CMK (cell line): ENCODE measurements around the gene GFER.
"Not testable (repeated sequence)": the region's sequence is repeated elsewhere in the genome, so short reads cannot be mapped to it uniquely, and the experiment has no call there.

ENCODE experiments used
- DNase-seq: peaks from one replicate; pipeline ENCODE4 v3.0.0-alpha.2; 2010; ENCODE audit warnings: low read depth

Gene GFER

GRCh38 chr16:2005646-2006045 lies 21.7 kb downstream of the GFER start:
- DNase-seq = no peak

DNA sequence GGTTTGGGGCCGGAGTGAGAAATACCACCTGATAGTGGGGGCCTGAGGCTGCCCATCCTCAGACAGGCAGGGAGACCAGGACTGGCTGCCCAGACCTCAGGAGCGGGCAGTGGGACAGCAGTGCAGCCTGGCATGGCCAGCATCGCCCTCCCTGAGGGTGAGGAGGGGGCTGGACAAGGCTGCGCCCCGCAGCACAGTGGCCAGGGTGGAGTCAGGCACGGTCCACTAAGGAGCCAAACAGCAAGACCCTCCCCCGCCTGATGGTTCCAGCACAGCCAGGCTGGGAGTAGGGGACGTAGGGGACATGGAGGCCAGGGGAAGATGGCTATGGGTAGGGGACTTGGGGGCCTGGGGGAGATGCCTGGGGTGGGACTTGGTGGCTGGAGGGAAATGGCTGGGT lies 22.3 kb downstream of the GFER start:
- DNase-seq = no peak

DNA sequence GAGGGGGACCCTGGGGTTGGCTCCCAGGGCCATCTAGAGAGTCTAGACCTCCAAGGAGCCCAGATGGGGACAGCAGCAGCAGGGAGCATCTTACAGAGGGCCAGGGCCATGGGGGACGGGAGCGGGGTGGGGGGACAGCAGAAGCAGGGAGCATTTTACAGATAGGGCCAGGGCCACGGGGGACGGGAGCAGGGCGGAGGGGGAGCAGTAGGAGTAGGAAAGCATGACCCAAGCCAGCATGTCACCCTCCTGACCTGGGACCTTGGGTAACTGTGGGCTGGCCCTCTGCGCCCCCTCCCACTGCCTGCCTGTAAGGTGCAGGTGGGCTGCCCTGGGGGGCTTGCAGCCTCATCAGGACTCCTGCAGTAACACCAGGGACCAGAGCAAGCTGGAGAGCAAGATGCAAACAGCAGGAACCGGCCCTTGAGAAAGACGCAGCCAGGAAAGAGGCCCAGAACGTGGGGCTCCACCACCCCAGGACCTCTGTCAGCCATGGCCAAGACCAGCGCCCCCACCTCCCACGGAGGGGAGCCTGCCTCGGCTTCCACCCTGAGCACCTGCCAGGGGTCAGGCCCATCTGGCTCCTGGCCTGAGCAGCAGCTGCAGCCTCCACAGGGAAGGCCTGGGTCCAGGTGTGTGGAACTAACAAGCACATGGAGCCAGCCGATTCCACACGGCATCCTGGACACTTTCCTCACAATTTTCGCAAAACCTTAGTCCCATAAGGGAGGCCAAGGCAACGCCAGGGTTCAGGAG lies 23.3 kb downstream of the GFER start:
- DNase-seq = no peak

DNA sequence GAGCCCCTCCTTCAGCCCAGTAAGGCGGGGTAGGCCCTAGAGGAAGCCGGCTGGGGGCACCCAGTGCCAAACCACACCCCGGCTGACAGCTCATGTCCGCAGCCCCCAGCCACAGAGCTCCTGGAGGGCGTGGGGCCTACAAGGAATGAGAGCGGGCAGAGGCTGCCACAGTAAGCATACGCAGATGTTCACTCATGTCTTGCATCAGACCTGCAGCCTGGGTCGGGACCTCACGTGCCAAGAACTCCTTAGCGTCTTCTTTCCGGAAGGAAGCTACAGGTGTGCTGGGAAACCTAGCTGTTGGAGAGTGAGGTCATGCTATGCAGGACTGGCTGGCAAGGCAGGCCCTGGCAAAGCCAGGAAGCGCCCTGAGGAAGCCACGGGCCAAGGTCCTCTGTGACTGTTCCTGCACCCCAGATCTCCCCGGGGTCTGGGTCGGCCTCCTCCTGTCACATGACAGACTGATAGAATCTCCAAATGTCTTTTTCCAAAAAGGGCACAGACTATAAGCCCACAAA lies 24.1 kb downstream of the GFER start:
- DNase-seq = no peak

GRCh38 chr16:2008631-2009163 lies 24.7 kb downstream of the GFER start:
- DNase-seq = no peak

- no peak for DNase-seq
These were observed 25.2 kb downstream of the GFER start for GRCh38 chr16:2009164-2009711.

DNA sequence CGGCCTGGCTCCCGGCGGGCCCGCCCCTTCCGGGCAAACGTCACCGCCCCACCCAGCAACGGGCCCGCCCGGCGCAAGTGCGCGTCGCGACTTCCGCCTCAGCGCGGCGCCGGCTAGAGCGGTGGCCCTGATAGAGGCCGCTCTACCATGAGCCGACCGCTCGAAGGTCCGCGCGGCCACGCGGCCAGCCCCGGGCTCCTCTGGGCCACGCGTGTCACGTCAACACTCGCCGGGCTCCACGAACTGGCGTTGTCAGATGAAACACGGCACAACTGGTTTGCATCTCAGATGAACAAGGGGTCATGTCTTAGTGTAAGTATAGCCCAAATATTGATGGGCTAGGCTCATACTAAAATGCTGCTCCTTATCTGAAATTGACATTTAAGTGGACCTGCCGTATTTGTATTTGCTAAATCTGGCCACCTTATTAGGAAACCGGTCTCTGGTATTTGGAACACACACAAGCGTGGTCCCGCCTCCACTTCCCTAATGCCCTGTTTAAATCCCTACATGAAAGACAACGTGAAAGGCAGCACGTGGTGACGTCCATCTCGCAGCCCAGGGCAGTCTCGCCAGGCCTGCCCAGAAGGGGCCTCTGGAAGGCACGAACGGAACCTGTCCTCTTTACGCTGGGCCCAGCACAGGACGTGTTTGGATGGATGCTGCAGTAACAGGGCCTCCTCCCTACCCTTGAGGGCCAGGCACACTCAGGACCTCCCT lies 26.0 kb downstream of the GFER start, which contains the start of gene ZNF598:
Gene ZNF598, minus strand, starts transcription at position 31 of the 720 bp plus-strand sequence.
- no peak for DNase-seq

GRCh38 chr16:2011726-2012125 lies 27.7 kb downstream of the GFER start:
- DNase-seq = not testable (repeated sequence)

- no peak for DNase-seq
These were observed 29.5 kb downstream of the GFER start for GRCh38 chr16:2013527-2013926.

DNA sequence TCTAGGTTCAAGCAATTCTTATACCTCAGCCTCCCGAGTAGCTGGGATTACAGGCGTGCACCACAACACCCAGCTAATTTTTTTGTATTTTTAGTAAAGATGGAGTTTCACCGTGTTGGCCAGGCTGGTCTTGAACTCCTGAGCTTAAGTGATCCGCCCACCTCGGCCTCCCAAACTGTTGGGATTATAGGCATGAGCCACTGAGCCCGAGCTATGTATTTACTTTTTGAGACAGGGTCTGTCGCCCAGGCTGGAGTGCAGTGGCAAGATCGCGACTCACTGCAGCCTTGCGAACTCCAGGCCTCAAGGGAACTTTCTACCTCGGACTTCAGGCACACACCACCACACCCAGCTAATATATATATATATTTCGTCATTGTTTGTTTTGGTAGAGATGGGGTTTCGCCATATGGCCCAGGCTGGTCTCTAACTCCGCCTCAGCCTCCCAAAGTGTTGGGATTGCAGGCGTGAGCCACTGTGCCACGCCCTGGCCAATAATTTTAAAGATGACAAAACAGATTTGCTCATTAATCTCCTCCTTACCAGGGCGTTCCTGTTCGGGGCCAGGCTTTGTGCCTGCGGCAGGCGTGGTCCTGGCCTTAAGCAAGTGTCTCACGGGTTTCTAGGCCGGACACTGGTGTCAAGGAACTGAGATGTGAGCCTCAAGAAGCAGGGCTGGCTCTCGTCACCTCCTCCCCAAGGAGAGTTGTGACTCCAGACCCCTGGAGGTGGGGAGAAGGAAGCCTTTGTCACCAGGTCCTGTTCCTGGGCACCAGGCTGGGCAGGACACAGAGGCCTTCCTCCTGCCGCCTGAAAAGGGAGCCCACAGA lies 31.3 kb downstream of the GFER start:
- DNase-seq = no peak

DNA sequence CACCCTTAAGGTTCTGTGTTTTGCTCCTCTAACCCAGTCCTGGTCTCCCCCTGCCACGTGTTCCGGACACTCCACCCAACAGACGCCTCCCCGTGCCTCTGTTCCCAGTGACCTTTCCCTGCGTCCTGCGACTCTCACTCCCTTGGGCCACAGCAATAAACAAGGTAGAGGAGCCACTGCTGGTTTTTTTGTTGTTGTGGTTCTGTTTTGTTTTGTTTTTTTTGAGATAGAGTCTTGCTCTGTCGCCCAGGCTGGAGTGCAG lies 31.9 kb downstream of the GFER start:
- DNase-seq = no peak

DNA sequence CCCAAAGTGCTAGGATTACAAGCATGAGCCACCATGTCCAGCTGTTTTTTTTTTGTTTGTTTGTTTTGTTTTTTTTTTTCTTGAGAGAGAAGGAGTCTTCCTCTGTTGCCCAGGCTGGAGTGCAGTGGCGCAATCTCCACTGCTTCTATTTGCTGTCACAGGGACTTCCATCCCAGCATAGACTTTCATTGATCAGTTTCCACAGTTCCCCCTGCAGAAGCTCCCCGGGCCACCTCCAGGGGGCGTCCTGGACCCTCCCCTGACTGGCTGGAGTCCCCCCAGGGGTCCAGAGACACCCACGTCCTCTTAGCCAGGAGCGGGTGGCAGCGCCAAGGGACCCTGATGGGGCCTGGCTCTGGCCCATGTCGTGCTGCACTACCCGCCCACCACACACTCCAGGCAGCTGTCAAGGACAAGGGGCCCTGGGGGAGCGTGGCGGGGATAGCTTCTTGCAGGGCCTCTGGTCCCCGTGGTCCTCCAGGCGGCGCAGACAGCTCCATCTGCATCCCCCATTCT lies 32.5 kb downstream of the GFER start:
- DNase-seq = no peak

DNA sequence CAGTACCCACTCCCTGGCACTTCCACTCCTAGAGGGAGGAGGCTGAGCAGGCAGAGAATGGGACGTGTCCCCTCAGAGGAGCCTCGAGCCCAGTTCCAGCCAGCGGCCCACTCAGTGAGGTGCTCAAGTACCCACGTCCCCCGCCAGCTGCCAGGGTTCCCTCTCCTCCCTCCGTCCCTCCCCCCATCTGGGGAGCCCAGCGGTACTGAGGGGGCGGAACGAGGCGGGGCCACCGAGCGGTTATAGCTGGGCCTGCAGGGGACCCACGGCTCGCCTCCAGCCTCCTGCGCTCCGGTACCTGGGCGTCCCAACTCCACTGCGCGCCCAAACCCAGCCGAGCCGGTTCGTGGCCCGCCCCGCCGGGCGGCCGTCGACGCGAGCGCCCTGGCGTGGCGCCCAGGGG lies 35.5 kb downstream of the GFER start, which contains the start of gene NPW:
Gene NPW, plus strand, starts transcription at position 268 of the 403 bp plus-strand sequence.
- no peak for DNase-seq

DNA sequence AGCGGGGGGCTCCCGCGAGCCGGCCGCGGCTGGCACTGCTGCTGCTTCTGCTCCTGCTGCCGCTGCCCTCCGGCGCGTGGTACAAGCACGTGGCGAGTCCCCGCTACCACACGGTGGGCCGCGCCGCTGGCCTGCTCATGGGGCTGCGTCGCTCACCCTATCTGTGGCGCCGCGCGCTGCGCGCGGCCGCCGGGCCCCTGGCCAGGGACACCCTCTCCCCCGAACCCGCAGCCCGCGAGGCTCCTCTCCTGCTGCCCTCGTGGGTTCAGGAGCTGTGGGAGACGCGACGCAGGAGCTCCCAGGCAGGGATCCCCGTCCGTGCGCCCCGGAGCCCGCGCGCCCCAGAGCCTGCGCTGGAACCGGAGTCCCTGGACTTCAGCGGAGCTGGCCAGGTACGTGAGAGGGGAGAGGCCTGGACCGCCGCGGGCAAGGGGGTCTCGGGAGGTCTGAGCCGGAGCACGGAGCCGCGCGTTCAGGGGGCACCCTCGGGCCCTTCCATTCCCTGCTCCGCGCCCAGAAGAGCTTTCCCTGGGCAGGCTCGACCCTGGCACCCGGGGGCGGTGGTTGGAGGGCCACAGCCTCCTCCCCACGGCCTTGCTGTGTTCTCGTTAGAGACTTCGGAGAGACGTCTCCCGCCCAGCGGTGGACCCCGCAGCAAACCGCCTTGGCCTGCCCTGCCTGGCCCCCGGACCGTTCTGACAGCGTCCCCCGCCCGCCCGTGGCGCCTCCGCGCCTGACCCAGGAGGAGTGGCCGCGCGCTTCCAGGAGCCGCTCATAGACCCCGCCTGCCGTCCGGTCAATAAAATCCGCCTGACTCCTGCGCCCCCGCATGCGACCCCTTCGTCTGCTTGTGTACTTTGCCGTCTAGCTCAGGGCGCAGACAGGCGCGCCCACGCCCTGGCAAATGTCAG lies 36.2 kb downstream of the GFER start:
- no peak for DNase-seq

- no peak for DNase-seq
These were observed 38.7 kb downstream of the GFER start for GRCh38 chr16:2022723-2023091.

DNA sequence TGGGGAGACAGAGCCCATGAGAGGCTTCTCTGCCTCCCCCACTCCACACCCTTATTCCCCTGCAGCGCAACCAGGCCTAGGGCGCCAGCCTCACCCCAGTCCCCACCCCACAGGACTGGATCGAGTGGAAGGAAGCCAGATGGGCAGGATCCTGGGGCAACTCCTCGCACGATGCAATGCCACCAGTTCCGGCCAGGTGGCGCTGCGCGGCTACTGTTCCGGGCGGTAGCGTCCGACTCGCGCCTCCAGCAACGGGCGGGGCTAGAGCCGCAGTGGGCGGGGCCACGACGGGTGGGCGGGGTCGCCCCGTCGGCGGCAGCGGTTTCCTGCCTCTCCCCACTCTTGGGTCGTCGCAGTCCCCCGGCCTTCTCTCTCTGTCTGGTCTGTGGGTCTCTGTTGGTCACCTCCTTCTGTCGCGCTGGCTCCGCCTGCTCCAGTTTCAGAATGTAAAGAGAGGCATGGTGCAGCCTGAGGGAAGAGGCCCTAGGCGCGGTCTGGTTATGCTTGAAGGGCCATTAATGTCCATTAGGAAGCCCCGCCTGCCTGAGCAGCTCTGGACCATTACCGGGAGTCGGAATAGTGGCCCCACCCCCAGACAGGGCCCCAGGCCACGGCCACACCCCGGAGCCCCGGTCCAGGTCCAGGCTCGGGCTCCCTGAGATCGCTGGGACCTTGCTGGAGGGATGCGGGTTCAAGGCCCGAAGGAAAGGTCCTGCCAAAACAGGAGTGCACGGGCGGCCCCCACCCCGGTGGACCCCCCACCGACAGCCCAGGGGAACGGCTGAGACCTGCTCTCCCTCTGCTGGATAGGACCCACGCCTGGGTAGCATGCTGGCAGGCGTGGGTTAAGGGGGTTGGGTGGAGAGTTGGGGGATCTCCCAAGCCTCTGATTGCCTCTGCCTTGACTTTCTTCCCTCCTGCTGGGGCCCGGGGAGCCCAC lies 39.4 kb downstream of the GFER start:
- no peak for DNase-seq

DNA sequence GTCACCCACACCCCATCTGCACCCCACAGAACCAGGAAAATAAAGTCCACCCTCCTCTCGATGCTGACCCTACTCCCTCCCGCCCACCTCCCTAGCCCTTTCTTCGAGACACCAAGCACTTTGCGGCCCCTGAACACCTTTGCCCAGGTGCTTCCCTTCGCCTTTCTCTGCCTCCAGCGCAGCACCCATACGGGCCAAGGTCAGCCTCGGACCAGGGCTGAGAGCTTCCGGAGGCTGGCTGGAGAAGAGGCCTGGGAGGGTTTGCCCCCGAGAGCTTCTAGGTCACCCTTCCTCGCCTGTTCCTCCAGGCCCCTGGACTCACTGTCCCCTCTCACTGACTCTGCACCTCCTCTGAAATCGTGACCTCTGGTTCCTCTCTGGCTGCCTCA lies 40.0 kb downstream of the GFER start:
- no peak for DNase-seq

DNA sequence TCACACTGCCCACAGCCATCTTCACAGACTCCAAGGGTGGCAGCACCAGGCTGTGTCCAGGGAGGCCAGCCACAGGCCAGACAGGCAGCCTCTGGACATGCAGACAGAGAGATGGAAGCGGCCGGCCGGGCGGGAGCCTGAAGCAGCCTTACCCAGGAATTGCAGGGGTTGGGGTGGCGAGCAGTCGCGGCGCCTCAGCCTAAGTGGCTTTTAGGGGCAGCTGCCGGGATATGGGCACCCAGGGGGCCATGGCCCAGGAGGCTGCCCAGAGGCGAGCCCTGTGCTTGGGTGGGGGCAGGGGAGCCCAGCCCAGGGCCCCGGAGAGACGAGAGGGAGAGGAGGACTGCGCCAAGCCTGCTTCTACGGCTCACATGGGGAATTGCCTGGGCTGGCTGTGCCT lies 41.3 kb downstream of the GFER start:
- DNase-seq = no peak

- DNase-seq = no peak
These were observed 42.0 kb downstream of the GFER start for GRCh38 chr16:2025878-2026460.
